ENCODE measurements around the gene MTUS2. TPM values are rescaled to one million over a fixed set of nuclear protein-coding genes. Genes with fewer than 3 reads are reported as not detected.
A peak's percentile ranks its signal among the peaks of the same experiment; 100 is the strongest.

MTUS2 gene
- total RNA-seq, 1 experiment from 2014 or later = 0.17 TPM

DNA sequence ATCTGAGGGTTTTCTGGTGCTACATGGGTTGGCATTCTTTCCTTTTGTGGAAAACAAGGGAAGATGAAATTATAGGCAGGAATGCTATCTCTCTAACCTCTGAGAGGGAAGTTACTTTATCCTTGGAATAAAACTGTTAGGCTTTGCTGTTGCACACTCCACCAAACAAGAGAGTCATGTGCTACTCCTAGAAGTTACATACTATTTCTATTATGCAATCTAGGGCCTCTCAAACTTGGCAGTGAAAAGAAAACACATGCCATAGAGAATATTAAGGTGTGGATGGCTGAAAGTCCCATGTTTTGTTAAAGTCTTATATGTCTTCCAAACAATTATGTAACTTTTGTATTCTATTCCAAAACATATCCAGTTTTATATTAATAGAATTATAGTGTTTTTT is 407.4 kb downstream of the MTUS2 start:
- Histone ChIP-seq H3K4me3 (ENCODE audit: insufficient read depth, low read depth, low read length) (no peak overlapping the region), H3K36me3 (replicated peaks; ENCODE audit: control insufficient read depth, insufficient read depth, low read length) (no peaks in the 10 kb centered on the region), H3K27me3 (ENCODE audit: control insufficient read depth, insufficient read depth, low read length) (no peaks in the 10 kb centered on the region)
- DNase-seq = no peak

- H3K27me3 ChIP-seq (ENCODE audit: control insufficient read depth, insufficient read depth, low read length) = no peaks in the 10 kb centered on the region
- no peak for DNase-seq
- H3K36me3 ChIP-seq (replicated peaks; ENCODE audit: control insufficient read depth, insufficient read depth, low read length) = no peaks in the 10 kb centered on the region
- H3K4me3 ChIP-seq (ENCODE audit: insufficient read depth, low read depth, low read length) = no peak overlapping the region
These were observed 410.2 kb downstream of the MTUS2 start for GRCh38 chr13:29230299-29230845.

- H3K4me3 ChIP-seq (ENCODE audit: insufficient read depth, low read depth, low read length) = no peak overlapping the region
These were observed 419.8 kb downstream of the MTUS2 start for GRCh38 chr13:29239653-29240525.

DNA sequence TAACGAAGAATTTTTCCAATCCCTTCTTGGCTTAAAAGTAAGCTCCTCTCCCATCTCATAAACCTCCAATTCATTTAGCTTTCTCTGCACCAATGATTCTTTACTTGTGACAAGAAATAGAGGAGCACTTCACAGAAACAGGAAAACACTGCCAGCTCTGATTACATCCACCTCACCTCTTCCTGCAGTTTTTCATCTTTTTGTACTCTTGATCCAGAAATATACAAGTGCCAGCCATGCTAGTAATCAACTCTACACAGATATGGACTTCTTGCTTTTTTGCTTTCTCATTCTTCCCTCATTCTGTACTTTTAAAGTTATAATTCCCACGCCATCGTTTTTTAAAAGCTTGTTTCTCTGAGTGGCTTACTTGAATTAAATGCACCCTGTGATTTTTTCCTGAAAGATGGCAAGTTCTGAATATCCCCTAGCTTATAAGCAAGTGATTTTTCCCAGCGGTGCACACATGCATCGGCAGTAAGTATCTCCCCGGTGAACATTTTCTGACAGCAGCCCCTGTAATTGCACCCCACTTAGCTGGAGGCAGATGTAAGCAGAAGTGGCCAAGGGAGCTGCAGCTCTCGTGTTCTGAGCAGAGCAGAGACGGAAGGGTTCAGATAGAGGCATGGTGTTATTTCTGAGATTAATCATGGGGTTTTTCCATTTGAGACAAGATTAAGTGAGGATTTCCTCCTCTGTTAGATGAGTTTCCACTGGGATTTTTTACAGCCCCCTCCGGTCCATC is 434.7 kb downstream of the MTUS2 start:
- Histone ChIP-seq H3K4me3 (ENCODE audit: insufficient read depth, low read depth, low read length) (no peak overlapping the region), H3K27me3 (ENCODE audit: control insufficient read depth, insufficient read depth, low read length) (no peaks in the 10 kb centered on the region), H3K36me3 (replicated peaks; ENCODE audit: control insufficient read depth, insufficient read depth, low read length) (no peaks in the 10 kb centered on the region)
- no peak for DNase-seq

More at GRCh38 chr13:29239653-29240525, 419.8 kb downstream of the MTUS2 start:
- no peaks in the 10 kb centered on the region for H3K27me3 ChIP-seq (ENCODE audit: control insufficient read depth, insufficient read depth, low read length)
- DNase-seq = no peak
- H3K36me3 ChIP-seq (replicated peaks; ENCODE audit: control insufficient read depth, insufficient read depth, low read length) = no peaks in the 10 kb centered on the region

- Histone ChIP-seq H3K4me3 (ENCODE audit: insufficient read depth, low read depth, low read length) (no peak overlapping the region), H3K36me3 (replicated peaks; ENCODE audit: control insufficient read depth, insufficient read depth, low read length) (no peaks in the 10 kb centered on the region), H3K27me3 (ENCODE audit: control insufficient read depth, insufficient read depth, low read length) (no peaks in the 10 kb centered on the region)
- DNase-seq = no peak
These were observed 435.4 kb downstream of the MTUS2 start for GRCh38 chr13:29255567-29255966.

- peak; percentile 25 for DNase-seq
- no peaks in the 10 kb centered on the region for H3K27me3 ChIP-seq (ENCODE audit: control insufficient read depth, insufficient read depth, low read length)
- no peaks in the 10 kb centered on the region for H3K36me3 ChIP-seq (replicated peaks; ENCODE audit: control insufficient read depth, insufficient read depth, low read length)
- H3K4me3 ChIP-seq (ENCODE audit: insufficient read depth, low read depth, low read length) = no peak overlapping the region
These were observed 440.5 kb downstream of the MTUS2 start for GRCh38 chr13:29260684-29261083.

GRCh38 chr13:29266261-29266660 is 446.1 kb downstream of the MTUS2 start:
- Histone ChIP-seq H3K27me3 (ENCODE audit: control insufficient read depth, insufficient read depth, low read length) (no peaks in the 10 kb centered on the region), H3K4me3 (ENCODE audit: insufficient read depth, low read depth, low read length) (no peak overlapping the region), H3K36me3 (replicated peaks; ENCODE audit: control insufficient read depth, insufficient read depth, low read length) (no peaks in the 10 kb centered on the region)
- DNase-seq = no peak

- Histone ChIP-seq H3K36me3 (replicated peaks; ENCODE audit: control insufficient read depth, insufficient read depth, low read length) (no peaks in the 10 kb centered on the region), H3K4me3 (ENCODE audit: insufficient read depth, low read depth, low read length) (no peak overlapping the region), H3K27me3 (ENCODE audit: control insufficient read depth, insufficient read depth, low read length) (no peaks in the 10 kb centered on the region)
- DNase-seq = no peak
These were observed 446.9 kb downstream of the MTUS2 start for GRCh38 chr13:29266756-29267733.

DNA sequence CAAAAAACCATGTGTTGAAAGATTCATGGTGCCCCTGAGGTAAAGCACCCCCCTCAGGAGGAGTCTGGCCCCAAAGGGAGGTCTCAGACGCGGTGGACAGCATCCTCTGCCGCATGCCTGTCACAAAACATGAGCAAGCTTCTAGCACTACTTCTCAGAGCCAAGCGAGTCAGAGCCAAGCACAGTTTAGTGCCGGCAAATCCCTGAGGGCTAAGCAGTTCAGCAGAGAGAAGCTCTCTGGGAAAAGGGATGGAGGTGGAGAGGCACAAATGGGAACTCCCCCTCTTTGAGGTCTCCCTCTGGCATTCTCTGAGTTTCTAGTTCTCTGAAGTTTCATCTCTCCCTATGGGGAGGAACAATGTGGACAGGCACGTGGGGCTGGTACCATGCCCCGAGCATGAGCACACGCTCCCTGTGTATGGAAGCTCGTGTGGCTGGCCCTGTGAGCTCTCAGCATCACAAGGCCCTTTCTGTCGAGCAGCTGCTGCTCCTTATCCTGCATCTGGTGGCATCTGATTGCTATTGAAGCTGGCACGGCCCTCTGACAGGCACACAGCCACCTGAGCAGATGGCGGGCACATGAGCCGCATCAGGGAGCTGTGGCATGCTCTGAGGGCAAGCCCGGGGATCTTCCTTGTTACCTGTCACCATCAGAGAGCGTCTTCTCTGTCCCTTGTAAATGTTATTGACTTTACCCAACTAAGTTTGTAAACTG is 450.3 kb downstream of the MTUS2 start:
- Histone ChIP-seq H3K36me3 (replicated peaks; ENCODE audit: control insufficient read depth, insufficient read depth, low read length) (no peaks in the 10 kb centered on the region), H3K27me3 (ENCODE audit: control insufficient read depth, insufficient read depth, low read length) (no peaks in the 10 kb centered on the region), H3K4me3 (ENCODE audit: insufficient read depth, low read depth, low read length) (no peak overlapping the region)
- DNase-seq = no peak

DNA sequence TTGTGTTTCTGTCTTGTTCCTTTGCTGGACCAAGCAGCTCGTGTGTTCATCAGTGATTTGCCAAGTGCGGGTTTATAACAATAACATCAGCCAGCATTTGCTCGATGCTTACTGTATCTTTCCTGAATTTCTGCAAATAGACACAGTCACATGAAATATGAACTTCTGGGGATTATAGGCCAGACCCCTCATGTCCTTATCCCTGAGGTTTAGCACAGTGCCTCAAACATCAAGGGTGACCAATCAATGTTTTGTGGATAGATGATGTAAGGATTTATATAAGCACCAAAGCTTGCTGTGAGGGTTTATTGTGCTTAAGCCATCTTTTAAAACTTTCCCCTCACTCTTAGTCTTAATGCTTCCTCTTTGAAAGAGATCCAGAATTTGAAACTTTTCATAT is 451.5 kb downstream of the MTUS2 start:
- Histone ChIP-seq H3K27me3 (ENCODE audit: control insufficient read depth, insufficient read depth, low read length) (no peaks in the 10 kb centered on the region), H3K4me3 (ENCODE audit: insufficient read depth, low read depth, low read length) (no peak overlapping the region), H3K36me3 (replicated peaks; ENCODE audit: control insufficient read depth, insufficient read depth, low read length) (no peaks in the 10 kb centered on the region)
- DNase-seq = no peak

DNA sequence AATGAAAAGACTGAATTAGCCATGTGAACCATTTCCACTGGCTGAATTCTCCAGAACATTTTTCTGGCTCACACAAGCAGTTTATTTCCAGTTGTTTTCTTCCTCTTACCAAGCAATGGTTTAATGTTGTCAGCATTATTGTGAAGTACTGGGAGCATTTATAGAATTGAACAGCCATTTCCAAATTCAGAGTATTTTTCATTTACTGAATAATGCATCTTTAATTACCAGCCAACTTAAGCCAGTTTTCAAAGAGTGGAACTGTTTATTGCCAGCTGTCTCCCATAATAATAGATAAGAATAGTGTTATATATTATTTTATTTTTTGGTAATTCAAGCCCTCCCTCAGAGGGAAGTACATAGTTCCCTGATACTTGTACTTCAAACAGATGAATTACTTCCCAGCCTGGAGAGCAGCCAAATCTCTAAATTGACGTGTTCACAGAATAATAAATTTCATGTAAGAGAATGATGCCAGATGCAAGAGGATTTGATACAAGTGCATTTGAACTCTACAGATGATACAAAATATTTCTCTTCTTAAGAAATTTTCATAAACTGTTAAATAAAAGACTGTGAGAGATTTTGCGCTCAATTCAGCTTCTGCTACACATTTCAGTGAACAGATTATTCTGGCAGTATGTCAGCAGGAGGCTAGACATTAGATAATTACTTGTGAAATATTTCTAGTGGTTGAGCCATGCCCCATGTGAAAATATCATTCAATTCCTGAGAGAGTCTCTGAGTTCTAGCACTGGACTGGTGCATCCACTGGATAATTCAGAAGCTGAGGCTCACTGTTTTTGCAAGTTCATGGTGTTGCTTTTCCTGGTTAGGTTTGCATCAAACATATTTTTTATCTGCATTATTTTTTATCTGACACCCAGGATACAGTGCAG is 459.5 kb downstream of the MTUS2 start:
- no peak overlapping the region for H3K4me3 ChIP-seq (ENCODE audit: insufficient read depth, low read depth, low read length)
- H3K36me3 ChIP-seq (replicated peaks; ENCODE audit: control insufficient read depth, insufficient read depth, low read length) = no peaks in the 10 kb centered on the region
- DNase-seq = no peak
- H3K27me3 ChIP-seq (ENCODE audit: control insufficient read depth, insufficient read depth, low read length) = no peaks in the 10 kb centered on the region

- Histone ChIP-seq H3K27me3 (ENCODE audit: control insufficient read depth, insufficient read depth, low read length) (no peaks in the 10 kb centered on the region), H3K36me3 (replicated peaks; ENCODE audit: control insufficient read depth, insufficient read depth, low read length) (no peaks in the 10 kb centered on the region), H3K4me3 (ENCODE audit: insufficient read depth, low read depth, low read length) (no peak overlapping the region)
- DNase-seq = no peak
These were observed 461.9 kb downstream of the MTUS2 start for GRCh38 chr13:29281932-29282495.

Measured in H7 (cell line).